ENCODE data around the gene KSR1. TPM values are rescaled to one million over a fixed set of nuclear protein-coding genes. Genes with fewer than 3 reads are reported as not detected.

Gene KSR1
- total RNA-seq, 1 experiment from 2014 or later = 88.9 TPM

- Mint-ChIP-seq H3K4me3 (ENCODE audit: unreplicated experiment) (no peak overlapping the region), H3K27me3 (ENCODE audit: insufficient read depth, unreplicated experiment) (peaks cover 3% of the 10 kb centered on the region), H3K36me3 (ENCODE audit: insufficient read depth, unreplicated experiment) (no peaks in the 10 kb centered on the region), H3K27ac (ENCODE audit: unreplicated experiment) (no peak overlapping the region), H3K9me3 (ENCODE audit: unreplicated experiment) (no peaks in the 10 kb centered on the region), H3K4me1 (ENCODE audit: low read depth, unreplicated experiment) (no peaks in the 10 kb centered on the region)
- Histone ChIP-seq H3K9me3 (no peaks in the 10 kb centered on the region), H3K4me1 (no peaks in the 10 kb centered on the region), H3K36me3 (ENCODE audit: control insufficient read depth, insufficient read depth, low read length) (no peaks in the 10 kb centered on the region), H3K4me3 (ENCODE audit: low read depth, low read length) (no peak overlapping the region), H3K27me3 (replicated peaks; ENCODE audit: control insufficient read depth, insufficient read depth, low read length) (no peaks in the 10 kb centered on the region)
- no peak for TF ChIP-seq CTCF (IDR thresholded peaks at IDR 0.05; ENCODE audit: insufficient read depth in 1 of 2, low read depth in 1 of 2, low read length in 1 of 2, severe bottlenecking in 1 of 2, unreplicated experiment in 1 of 2)
- intact Hi-C loops (cut with micrococcal nuclease; ENCODE audit: unreplicated experiment) = no loop called here
- DNase-seq = no peak
- no TSS peak for BruUV-seq (replicated peaks)
- POLR2A ChIA-PET = no interaction called here
- CTCF ChIA-PET = no interaction called here
Observed at GRCh38 chr17:27418366-27418615, 38.0 kb upstream of the KSR1 start.

GRCh38 chr17:27419156-27419555 lies 37.1 kb upstream of the KSR1 start:
- Mint-ChIP-seq H3K27me3 (ENCODE audit: insufficient read depth, unreplicated experiment) (peaks cover 5% of the 10 kb centered on the region), H3K4me1 (ENCODE audit: low read depth, unreplicated experiment) (no peaks in the 10 kb centered on the region), H3K27ac (ENCODE audit: unreplicated experiment) (no peak overlapping the region), H3K4me3 (ENCODE audit: unreplicated experiment) (no peak overlapping the region), H3K9me3 (ENCODE audit: unreplicated experiment) (no peaks in the 10 kb centered on the region), H3K36me3 (ENCODE audit: insufficient read depth, unreplicated experiment) (no peaks in the 10 kb centered on the region)
- H3K4me3 ChIP-seq (ENCODE audit: low read depth, low read length) = no peak overlapping the region
- intact Hi-C loops (cut with micrococcal nuclease; ENCODE audit: unreplicated experiment) = no loop called here
- POLR2A ChIA-PET = no interaction called here
- no peaks in the 10 kb centered on the region for H3K9me3 ChIP-seq
- no peaks in the 10 kb centered on the region for H3K36me3 ChIP-seq (ENCODE audit: control insufficient read depth, insufficient read depth, low read length)
- no peaks in the 10 kb centered on the region for H3K4me1 ChIP-seq
- no peak for TF ChIP-seq CTCF (IDR thresholded peaks at IDR 0.05; ENCODE audit: insufficient read depth in 1 of 2, low read depth in 1 of 2, low read length in 1 of 2, severe bottlenecking in 1 of 2, unreplicated experiment in 1 of 2)
- no peaks in the 10 kb centered on the region for H3K27me3 ChIP-seq (replicated peaks; ENCODE audit: control insufficient read depth, insufficient read depth, low read length)
- no peak for DNase-seq
- no TSS peak for BruUV-seq (replicated peaks)
- CTCF ChIA-PET = no interaction called here

- H3K27me3 ChIP-seq (replicated peaks; ENCODE audit: control insufficient read depth, insufficient read depth, low read length) = no peaks in the 10 kb centered on the region
- ChIA-PET POLR2A (no interaction called here), CTCF (no interaction called here)
- no peak overlapping the region for H3K4me3 ChIP-seq (ENCODE audit: low read depth, low read length)
- no peaks in the 10 kb centered on the region for H3K4me1 Mint-ChIP-seq (ENCODE audit: low read depth, unreplicated experiment)
- H3K36me3 Mint-ChIP-seq (ENCODE audit: insufficient read depth, unreplicated experiment) = no peaks in the 10 kb centered on the region
- H3K27ac Mint-ChIP-seq (ENCODE audit: unreplicated experiment) = no peak overlapping the region
- DNase-seq = no peak
- BruUV-seq (replicated peaks) = no TSS peak
- no peaks in the 10 kb centered on the region for H3K9me3 ChIP-seq
- no peaks in the 10 kb centered on the region for H3K4me1 ChIP-seq
- peaks cover 5% of the 10 kb centered on the region for H3K27me3 Mint-ChIP-seq (ENCODE audit: insufficient read depth, unreplicated experiment)
- H3K9me3 Mint-ChIP-seq (ENCODE audit: unreplicated experiment) = no peaks in the 10 kb centered on the region
- no peaks in the 10 kb centered on the region for H3K36me3 ChIP-seq (ENCODE audit: control insufficient read depth, insufficient read depth, low read length)
- TF ChIP-seq CTCF (IDR thresholded peaks at IDR 0.05; ENCODE audit: insufficient read depth in 1 of 2, low read depth in 1 of 2, low read length in 1 of 2, severe bottlenecking in 1 of 2, unreplicated experiment in 1 of 2) = no peak
- intact Hi-C loops (cut with micrococcal nuclease; ENCODE audit: unreplicated experiment) = no loop called here
- H3K4me3 Mint-ChIP-seq (ENCODE audit: unreplicated experiment) = no peak overlapping the region
Observed at GRCh38 chr17:27420211-27420950, 35.9 kb upstream of the KSR1 start.

Data from Caco-2 (cell line).